HG03342 (cell line): ENCODE results near the gene CD300A.
"Not testable (repeated sequence)": the region's sequence is repeated elsewhere in the genome, so short reads cannot be mapped to it uniquely, and the experiment has no call there.

Experiments
- ATAC-seq: cut with Tn5 transposase; IDR thresholded peaks from one replicate; pipeline ENCODE4 v1.9.1; 2021; ENCODE audit warnings: mild to moderate bottlenecking, moderate library complexity; ENCODE audit not compliant: unreplicated experiment

Gene CD300A

DNA sequence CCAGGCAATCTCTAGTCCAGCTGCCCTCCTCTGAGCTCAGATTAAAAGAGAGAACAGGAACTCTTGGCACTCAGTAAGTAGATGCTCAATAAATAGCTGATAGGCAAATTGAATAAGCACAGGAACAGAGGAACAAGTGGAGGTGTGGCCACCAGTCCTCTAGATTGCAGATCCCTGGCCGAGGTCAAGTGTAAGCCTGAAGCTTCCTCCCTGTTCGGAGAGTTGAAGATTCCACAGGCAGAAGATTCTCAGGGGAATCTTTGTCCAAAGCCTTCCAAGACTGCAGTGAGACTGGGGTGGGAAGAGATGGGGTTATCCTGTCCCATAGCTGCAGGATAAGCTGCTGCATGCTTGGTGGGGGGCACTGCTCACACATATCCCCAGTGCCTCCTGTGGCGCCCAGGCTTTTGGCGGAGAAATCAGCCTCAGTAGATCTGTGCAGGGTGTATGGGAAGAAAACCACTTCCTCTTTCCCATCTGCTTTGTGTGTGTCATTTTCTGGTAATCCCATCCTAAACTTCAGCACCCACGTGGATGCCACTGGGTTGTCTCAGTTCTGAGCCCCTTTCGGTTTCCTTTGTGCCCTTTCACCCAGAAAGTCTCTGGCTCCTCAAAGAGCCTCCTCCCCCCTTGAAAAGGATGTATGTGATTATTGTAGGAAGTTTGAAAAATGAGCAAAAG, 12.1 kb downstream of the CD300A start:
- ATAC-seq, result no peak

DNA sequence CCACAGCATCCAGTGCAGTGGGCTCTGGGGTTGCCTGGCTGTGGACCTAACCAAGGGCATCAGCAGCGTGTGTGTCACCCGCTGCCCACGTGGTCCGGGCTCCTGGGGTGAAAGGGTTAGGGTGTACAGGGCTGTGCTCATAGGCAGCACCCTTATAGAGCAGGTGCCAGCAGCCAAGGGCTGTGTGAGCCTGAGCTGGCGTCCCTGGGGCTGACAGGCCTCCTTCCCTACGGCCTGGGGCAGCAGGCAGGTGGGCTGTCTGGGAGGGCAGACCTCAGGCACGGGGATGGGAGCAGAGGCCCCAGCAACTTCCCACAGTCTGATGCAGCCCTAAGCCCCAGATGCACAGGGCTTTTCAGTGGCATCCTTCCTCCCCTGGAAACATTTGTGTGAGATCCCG, 13.9 kb downstream of the CD300A start:
- ATAC-seq, result no peak

DNA sequence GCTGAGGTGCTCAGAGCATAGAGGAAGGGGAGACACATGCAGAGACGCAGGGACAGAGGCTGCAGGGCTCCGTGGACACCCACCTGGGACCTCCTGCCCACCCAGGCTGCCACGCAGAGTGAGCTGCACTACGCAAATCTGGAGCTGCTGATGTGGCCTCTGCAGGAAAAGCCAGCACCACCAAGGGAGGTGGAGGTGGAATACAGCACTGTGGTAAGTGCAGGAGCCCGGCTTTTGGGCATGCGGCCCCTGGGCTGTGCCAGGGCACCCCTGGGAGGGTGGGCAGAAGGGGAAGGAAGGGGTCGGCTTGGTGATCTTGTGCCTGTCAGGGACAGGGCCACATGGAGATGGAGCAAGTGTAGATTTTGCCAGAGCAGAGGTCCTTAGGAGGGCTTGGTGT, 15.2 kb downstream of the CD300A start:
- no peak for ATAC-seq

DNA sequence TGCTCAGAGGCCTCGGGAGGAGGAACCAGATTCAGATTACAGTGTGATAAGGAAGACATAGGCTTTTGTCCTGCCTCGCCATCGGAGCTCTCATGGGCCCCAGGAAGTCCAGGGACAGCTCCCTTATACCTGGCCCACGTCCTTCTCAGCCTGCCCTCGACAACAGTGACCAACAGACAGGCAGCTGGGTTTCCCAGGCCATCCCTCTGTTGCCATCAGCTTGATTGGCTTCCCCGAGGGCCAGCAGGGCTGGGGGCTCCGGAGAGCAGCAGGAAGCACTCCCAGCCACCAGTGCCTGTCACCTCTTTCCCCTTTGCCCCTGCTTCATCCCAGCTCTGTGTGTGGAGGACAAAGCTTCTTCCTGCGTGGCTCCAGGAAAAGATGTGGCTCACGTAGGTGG, 17.6 kb downstream of the CD300A start:
- ATAC-seq, result no peak

DNA sequence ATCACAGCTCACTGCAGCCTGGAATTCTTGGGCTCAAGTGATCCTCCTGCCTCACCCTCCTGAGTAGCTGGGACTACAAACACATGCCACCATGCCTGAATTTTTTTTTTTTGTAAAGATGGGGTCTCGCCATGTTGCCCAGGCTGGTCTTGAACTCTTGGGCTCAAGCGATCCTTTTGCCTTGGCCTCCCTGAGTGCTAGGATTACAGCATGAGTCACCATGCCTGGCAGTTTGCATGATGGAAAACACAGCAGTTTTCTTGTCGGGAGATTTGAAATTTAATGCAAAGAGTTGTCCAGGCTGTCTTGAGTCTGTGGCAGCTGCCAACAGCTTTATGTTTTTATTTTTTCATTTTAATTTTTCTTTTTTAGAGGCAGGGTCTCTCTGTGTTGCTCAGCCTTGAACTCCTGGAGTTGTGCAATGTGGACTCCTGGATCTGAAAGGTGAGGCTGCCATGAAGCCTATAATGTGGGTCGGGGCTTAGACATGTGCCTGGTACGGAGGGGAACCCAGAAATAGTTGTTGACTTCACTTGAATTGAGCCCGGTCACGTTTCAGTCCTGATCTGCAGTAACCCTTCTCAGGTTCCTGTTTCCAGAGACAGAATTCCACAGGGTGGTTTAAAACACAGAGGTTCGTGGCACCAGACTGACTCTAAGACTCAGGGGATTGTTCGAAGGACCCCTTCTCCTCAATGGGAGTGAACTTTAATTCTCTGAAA, 18.7 kb downstream of the CD300A start:
- no peak for ATAC-seq

DNA sequence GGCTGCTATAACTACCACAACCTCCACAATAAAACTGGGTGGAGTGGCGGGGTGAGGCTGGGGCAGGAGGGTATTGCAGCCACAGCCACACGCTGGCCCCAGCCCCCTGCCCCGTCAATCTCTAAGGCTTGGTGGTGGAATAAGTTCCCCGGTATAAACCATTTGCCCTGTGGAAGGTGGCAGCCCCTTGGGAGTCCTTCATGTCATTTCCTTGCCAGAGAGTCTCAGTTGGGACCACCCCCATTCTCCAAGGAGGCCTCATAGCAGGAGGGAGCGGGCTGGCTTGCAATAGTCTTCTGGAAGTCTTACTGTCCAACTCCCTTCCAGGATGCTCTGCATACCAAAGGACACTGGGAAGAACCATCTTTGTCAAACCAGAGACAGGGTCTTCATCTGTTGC, 19.4 kb downstream of the CD300A start:
- ATAC-seq, result no peak

DNA sequence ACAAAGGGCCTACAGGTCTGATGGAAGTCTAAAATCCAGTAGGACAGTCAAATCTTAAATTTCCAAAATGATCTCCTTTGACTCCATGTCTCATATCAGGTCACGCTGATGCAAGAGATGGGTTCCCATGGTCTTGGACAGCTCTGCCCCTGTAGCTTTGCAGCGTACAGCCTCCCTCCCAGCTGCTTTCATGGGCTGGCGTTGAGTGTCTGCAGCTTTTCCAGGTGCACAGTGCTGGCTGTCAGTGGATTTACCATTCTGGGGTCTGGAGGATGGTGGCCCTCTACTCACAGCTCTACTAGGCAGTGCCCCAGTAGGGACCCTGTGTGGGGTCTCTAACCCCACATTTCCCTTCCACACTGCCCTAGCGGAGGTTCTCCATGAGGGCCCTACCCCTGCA, 21.8 kb downstream of the CD300A start:
- ATAC-seq, result not testable (repeated sequence)

DNA sequence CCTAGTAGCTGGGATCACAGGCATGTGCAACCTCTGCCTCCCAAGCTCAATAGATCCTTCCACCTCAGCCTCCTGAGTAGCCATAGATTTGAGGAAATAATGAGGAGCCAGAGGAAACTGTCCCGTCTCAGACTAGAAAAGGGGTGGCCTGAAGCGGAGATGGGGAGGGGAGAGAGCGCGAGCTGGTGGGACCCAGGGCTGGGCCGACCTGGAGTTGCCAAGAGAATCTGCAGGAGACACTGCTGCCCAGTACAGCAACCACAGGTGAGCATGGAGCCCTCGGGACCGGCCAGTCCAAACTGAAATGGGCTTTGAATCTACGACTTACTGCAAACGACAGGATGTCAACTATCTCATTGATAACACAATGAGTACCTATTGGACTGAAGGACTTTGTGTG, 24.3 kb downstream of the CD300A start:
- no peak for ATAC-seq

DNA sequence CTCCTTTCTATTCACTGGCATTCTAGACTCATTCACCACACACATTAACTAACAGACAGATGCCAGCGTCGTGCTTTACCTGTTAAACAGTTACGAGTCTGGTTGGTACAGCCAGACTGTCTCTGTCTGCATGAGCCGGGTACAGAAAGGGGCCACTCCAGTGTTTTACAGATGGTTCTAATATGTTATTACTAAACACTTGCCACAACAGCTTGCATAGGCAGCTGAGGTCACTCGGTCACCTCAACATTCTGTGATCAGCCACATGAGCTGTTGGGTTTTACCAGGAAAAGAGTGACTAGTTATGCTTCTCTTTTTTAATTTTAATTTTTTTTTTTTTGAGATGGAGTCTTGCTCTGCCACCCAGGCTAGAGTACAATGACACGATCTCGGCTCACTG, 25.2 kb downstream of the CD300A start:
- ATAC-seq, result no peak

DNA sequence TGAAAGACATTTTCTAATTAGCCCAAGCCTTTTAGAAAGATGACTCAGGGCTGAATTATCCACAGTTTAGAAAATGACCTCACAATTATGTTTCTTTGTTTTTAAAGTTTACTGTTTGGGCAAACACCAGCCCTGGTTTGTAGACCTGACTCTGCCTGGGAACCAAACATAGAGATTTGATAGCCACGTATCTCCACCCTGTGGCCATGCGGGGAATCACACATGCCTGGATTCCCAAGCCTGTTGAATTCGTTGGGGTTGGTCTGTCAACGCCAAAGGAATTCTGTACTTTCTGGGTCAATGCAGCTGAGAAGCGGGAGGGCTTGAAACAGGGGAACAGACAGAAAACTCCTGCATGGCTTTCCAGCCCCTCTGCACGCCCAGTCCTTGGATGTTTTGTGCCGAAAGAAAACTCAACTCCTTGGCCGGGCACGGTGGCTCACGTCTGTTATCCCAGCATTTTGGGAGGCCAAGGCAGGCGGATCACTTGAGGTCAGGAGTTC, 26.9 kb downstream of the CD300A start:
- no peak for ATAC-seq

DNA sequence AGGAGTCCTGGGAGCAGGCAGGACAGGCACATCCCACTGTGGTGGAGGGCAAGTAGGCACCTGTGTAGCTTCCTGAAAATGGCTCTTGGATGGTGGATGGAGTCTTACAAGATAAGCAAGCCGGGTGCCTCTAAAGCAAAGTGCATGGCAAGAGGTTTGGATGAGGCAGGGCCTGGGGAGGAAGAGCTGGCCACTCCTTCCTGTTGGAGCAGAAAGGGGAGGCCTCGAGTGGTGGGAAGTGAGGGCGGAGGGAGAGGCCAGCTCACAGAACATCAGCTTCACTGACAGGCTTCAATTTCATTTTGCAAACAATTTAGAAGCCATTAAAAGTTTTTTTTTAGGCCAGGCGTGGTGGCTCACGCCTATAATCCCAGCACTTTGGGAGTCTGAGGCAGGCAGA, 31.0 kb downstream of the CD300A start:
- ATAC-seq, result no peak

DNA sequence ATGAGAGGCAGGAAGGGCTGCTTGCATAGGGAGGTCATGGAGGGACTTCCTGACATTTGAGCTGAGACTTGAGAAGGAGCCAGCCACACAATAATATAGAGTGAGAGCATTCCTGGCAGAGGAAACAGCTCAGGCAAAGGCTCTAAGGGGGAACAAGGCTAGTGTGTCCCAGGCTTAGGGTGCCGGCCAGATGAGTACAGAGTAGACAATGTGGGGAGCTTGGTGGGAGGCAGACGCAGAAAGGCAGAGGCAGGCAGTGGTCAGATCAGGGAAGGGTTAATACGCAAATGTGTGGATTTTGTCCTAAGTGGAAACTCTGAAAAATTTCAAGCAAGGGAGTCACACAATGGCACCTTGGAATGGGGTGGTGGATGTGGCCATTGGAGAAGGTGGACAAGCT, 33.6 kb downstream of the CD300A start:
- no peak for ATAC-seq

DNA sequence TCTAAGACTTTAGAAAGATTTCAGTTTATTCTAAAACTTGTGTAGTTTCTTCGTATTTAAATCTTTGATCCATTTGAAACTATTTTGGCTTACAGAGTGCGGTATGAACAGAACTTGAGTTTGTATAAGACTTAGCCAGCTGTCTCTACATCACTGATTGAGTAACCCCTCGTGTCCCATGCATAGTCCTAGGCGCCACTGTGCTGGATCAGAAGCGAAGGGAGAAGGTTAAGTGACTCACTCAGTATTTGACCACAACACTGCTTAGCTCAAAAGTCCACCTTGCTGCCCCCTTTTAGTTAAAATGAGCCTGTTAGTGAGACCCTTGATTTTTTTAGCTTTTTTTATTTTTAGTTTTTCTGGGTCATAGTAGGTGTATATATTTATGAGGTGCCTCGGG, 36.4 kb downstream of the CD300A start:
- no peak for ATAC-seq

DNA sequence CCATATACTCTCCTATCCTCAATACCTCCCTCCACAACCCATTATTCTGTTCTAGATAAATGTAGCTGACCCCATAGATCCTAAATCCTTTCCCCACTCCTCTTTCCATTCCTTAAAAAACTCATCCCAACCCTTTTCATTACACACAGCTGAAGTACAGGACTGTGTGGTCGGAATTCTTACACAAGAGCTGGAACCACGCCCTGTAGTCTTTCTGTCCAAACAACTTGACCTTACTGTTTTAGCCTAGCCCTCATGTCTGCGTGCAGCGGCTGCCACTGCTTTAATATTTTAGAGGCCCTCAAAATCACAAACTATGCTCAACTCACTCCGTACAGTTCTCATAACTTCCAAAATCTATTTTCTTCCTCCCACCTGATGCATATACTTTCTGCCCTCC, 37.5 kb downstream of the CD300A start:
- not testable (repeated sequence) for ATAC-seq

DNA sequence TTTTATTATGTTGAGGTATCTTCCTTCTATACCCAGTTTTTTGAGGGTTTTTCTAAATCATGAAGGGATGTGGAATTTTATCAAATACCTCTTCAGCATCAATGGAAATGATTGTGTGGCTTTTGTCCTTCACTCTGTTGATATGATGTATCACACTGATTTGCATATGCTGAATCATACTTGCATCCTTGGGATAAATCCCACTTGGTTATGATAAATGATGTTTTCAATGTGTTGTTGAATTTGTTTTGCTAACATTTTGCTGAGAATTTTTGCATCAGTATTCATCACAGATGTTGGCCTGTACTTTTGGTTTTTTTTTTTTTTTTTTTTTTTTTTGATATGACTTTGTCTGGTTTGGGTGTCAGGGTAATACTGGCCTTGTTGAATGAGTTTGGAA, 41.7 kb downstream of the CD300A start:
- ATAC-seq, result no peak

DNA sequence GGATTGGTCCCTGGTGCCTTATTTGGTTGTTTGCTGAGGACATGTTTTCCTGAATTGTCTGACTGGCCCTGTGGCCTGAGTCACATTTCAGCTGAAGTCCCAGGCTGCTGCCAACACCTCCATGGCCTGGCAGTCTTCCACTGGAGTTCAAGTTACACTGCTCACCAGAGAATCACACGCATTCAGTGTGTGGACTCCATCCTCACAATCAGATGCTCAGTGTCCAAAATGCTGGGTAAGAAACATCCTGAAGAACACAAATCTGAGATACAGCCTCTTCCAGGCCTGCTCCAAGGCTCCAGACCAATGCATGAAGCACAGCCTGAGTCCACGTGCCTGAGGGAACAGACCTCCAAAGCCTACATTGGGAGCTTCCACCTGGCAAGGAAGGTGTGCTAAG, 45.6 kb downstream of the CD300A start:
- no peak for ATAC-seq

DNA sequence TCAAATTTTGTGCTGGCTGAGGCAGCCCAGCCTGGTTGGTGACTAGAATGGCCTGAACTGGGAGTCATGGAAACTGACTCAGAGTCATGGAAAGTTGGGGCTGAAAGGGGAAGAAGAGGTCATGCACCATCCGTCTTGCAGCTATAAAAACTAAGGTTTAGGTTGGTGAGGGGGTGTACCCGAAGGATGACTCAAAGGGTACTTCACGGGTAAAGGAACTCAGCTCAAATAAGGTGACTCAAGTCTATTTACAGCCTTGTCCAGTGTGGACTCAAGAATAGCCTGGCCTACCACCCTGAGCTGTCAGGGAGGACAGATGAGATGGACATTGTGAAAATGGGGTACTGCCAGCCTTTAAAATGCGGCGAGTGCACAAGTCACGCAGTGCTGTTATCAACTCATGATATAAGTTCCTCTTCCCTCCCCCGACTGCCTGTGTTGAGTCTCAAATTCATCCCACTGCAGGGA, 46.2 kb downstream of the CD300A start:
- peak; percentile 65 for ATAC-seq

DNA sequence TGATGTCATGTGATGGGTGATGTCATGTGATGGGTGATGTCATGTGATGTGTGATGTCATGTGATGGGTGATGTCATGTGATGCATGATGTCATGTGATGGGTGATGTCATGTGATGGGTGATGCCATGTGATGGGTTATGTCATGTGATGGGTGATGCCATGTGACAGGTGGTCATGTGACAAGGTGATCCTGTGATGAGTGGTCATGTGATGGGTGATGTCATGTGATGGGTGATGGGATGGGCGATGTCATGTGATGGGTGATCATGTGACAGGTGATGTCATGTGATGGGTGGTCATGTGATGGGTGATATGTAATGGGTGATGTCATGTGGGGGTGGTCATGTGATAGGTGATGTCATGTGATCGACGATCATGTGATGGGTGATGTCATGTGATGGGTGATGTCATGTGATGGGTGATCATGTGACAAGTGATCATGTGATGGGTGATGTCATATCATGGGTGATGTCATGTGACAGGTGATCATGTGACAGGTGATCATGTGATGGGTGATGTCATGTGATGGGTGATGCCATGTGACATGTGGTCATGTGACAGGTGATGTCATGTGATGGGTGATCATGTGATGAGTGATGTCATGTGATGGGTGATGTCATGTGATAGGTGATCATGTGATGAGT, 47.7 kb downstream of the CD300A start:
- no peak for ATAC-seq

DNA sequence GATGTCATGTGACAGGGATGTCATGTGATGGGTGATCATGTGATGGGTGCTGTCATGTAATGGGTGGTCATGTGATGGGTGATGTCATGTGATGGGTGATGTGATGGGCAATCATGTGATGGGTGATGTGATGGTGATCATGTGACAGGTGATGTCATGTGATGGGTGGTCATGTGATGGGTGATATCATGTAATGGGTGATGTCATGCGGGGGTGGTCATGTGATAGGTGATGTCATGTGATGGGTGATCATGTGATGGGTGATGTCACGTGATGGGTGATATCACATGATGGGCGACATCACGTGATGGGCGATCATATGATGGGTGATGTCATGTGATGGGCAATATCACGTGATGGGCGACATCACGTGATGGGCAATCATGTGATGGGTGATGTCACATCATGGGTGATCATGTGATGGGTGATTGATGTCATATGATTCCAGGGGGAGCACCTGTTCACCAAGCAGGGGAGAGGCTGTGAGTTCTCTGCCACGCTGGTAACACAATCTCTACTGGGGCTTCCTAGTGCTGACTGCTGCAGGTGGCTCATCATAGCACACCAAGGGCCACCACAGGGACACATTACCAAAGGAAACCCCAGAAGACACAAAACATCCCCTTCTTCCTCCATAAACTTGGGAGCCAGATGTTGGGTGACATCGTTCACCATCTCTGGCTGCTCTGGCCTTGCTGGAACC, 48.3 kb downstream of the CD300A start:
- ATAC-seq, result no peak

DNA sequence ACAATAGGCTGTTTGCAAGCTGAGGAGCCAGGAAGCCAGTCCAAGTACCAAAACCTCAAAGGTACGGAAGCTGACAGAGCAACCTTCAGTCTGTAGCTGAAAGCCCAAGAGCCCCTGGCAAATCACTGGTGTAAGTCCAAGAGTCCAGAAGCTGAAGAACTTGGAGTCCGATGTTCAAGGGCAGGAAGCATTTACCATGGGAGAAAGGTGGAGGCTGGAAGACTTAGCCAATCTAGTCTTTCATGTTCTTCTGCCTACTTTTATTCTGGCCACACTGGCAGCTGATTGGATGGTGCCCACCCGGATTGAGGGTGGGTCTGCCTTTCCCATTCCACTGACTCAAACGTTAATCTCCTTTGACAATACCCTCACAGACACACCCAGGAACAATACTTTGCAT, 49.5 kb downstream of the CD300A start:
- no peak for ATAC-seq

DNA sequence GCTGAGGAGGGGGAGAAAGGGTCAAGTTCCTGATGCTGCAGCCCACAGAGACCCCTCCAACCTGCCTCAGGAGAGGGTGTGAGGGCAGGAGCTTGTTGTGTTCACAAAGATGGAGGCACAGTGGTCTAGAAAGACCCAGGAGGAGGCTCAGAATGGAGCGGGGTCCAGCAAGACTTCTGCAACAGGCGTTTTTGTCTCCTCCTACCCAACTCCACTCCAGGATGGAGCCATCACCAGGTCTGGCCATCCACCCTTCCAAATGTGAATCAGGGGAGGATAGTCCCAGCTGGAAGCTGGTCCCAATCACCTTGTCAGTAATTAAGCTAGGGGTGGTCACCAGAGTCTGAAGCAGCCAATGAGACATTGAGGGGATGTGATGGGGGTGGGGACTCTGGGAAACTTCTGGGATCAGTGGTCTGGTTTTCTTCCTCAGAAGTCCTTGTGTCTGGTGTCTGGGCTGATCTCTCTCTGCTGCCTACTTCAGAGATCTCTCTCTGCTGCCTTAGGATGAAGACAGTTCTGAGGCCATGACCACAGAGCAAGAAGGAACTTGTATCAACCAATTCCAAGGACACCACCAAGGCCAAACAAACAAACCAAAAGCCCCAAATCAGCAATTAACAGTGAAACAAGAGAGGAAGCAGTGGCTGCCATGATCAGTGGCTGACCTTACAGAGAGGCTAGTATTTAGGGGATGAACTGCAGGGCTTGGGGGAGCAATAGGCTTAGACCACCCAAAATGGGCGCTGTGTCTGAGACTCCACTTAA, 50.3 kb downstream of the CD300A start:
- no peak for ATAC-seq
